A673 (cell line): Measurements from ENCODE around the gene KMT2B.

Source experiments
- CTCF ChIP-seq: fragments of 300-800, 200-600 bp; sonication (generic); conservative IDR thresholded peaks from 2 replicates; pipeline ENCODE4 v1.5.1; 2017; ENCODE audit warnings: low read depth, mild to moderate bottlenecking, antibody characterized with exemption, low read length, moderate library complexity, mixed read lengths
- EZH2 ChIP-seq: fragments of 200-600 bp; sonication (generic); IDR thresholded peaks from 2 replicates; pipeline ENCODE4 v1.6.1; 2017; ENCODE audit warnings: borderline replicate concordance, low read depth, mild to moderate bottlenecking, mixed read lengths, antibody characterized with exemption, low read length; ENCODE audit not compliant: poor library complexity, severe bottlenecking

GRCh38 chr19:35777961-35778360 lies 60.2 kb downstream of the KMT2B start:
- no peak for TF ChIP-seq CTCF
- TF ChIP-seq EZH2: no peak
